GM10248 (cell line): ENCODE measurements around the gene RNF220.

ENCODE experiments used
- CTCF ChIA-PET: fragments of 300-600 bp; sonication (Branson Sonifier 250); formaldehyde crosslinking; extraction: SDS; loops from one replicate; lab custom pipeline; 2021; ENCODE audit warnings: antibody characterized with exemption; lab: Yijun Ruan, JAX
- POLR2A ChIA-PET: fragments of 350-650 bp; sonication (Branson Sonifier 250); formaldehyde crosslinking; extraction: SDS; loops from one replicate; lab custom pipeline; 2020; ENCODE audit warnings: antibody characterized with exemption; lab: Yijun Ruan, JAX
- DNase-seq: peaks from one replicate; pipeline ENCODE4 v3.0.0; 2012; ENCODE audit errors: extremely low spot score
- CTCF ChIP-seq: IDR thresholded peaks from 2 replicates; pipeline ENCODE4 v1.5.1; 2012; ENCODE audit warnings: mild to moderate bottlenecking, low read depth; ENCODE audit errors: extremely low read depth, missing control alignments, control extremely low read depth

The RNF220 gene

GRCh38 chr1:44513111-44513510 lies 108.1 kb downstream of the RNF220 start:
- DNase-seq, result no peak
- POLR2A ChIA-PET, result no interaction called here
- TF ChIP-seq CTCF, result no peak
- CTCF ChIA-PET, result interaction anchor here (1.1 to 1.5 kb wide), 4 partner anchors 14 to 140 kb away, joined by 3 to 4 read pairs (median 3); no protein-coding TSS in a partner anchor

GRCh38 chr1:44514673-44515072 lies 109.6 kb downstream of the RNF220 start:
- ChIA-PET POLR2A (no interaction called here), CTCF (no interaction called here)
- no peak for TF ChIP-seq CTCF

GRCh38 chr1:44515416-44515815 lies 110.4 kb downstream of the RNF220 start:
- POLR2A ChIA-PET, result no interaction called here
- no peak for DNase-seq
- no peak for TF ChIP-seq CTCF
- CTCF ChIA-PET, result no interaction called here

More at GRCh38 chr1:44514673-44515072, 109.6 kb downstream of the RNF220 start:
- no peak for DNase-seq

GRCh38 chr1:44519035-44519676 lies 114.1 kb downstream of the RNF220 start:
- POLR2A ChIA-PET, result no interaction called here
- no peak for DNase-seq
- TF ChIP-seq CTCF, result no peak
- CTCF ChIA-PET, result interaction anchor here (1.9 kb wide), 1 partner anchor 13 kb away, joined by 6 read pairs; no protein-coding TSS in a partner anchor

- ChIA-PET CTCF (no interaction called here), POLR2A (no interaction called here)
- no peak for TF ChIP-seq CTCF
- DNase-seq, result no peak
Measured at GRCh38 chr1:44521378-44522080, 116.5 kb downstream of the RNF220 start.

GRCh38 chr1:44523593-44524591 lies 118.8 kb downstream of the RNF220 start:
- DNase-seq, result no peak
- CTCF ChIA-PET, result interaction anchor here (1.4 kb wide), 2 partner anchors 11 to 17 kb away, joined by 3 read pairs; no protein-coding TSS in a partner anchor
- POLR2A ChIA-PET, result no interaction called here
- no peak for TF ChIP-seq CTCF
